SHP77 treated with DMSO at 0.1 percent for 48 hours (cell line): ENCODE results near the gene ACER3.
"Not testable (repeated sequence)": the region's sequence is repeated elsewhere in the genome, so short reads cannot be mapped to it uniquely, and the experiment has no call there.

Experiments
- DNase-seq: peaks from one replicate; lab custom pipeline; 2025; lab: John Stamatoyannopoulos, UW

ACER3 gene

GRCh38 chr11:77060234-77060633, 199.5 kb downstream of the ACER3 start:
- DNase-seq, result no peak

DNA sequence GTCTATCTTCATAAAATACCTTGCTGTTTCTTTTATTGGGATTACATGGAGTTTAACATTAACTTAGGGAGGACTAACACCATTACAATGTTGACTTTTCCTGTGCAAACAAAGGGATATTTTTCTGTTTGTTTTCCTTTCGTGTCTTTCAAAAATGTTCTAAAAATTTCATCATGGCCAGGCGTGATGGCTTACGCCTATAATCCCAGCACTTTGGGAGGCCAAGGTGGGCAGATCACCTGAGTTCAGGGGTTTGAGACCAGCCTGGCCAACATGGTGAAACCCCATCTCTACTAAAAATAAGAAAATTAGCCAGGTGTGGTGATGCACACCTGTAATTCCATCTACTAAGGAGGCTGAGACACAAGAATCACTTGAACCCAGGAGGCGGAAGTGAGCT, 200.5 kb downstream of the ACER3 start:
- not testable (repeated sequence) for DNase-seq

GRCh38 chr11:77062924-77063323, 202.2 kb downstream of the ACER3 start:
- no peak for DNase-seq

DNA sequence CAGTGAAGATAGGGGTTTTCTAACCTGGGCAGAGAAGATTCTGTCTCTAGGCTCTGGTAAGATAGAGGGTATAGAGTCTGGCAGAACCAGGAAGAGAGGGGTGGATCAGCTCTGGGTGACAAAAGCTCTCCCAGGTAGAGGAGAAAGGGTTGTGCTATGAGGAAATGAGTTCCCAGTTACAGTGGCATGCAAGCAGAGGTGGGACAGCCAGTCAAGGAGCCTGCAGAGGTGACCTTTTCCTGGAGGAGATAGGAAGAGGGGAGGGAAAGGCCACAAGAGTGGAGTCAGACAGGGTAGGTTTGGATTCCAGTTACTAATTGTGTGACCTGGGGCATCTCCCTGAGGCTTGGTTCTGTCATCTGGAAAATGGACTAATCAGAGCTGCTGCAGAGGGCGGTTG, 202.7 kb downstream of the ACER3 start:
- DNase-seq, result no peak

GRCh38 chr11:77063861-77064260, 203.1 kb downstream of the ACER3 start:
- DNase-seq, result no peak

GRCh38 chr11:77064648-77065217, 204.0 kb downstream of the ACER3 start:
- no peak for DNase-seq

DNA sequence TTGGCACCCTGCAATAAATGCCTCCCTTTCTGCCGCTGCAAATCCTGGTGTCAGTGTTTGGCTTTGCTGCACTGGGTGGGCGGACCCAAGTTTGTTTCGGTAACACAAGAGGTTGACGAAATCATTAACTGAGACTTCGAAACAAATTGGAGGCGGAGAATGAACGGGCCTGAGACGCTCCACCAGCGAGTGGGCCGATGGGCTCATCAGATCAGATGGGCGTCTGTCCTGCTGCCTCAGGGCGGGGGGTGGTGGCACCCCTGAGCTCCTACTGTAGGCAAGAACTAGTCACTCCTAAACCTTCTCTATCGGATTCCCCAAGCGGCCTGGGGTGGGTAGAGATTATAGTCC, 205.1 kb downstream of the ACER3 start:
- DNase-seq, result no peak

DNA sequence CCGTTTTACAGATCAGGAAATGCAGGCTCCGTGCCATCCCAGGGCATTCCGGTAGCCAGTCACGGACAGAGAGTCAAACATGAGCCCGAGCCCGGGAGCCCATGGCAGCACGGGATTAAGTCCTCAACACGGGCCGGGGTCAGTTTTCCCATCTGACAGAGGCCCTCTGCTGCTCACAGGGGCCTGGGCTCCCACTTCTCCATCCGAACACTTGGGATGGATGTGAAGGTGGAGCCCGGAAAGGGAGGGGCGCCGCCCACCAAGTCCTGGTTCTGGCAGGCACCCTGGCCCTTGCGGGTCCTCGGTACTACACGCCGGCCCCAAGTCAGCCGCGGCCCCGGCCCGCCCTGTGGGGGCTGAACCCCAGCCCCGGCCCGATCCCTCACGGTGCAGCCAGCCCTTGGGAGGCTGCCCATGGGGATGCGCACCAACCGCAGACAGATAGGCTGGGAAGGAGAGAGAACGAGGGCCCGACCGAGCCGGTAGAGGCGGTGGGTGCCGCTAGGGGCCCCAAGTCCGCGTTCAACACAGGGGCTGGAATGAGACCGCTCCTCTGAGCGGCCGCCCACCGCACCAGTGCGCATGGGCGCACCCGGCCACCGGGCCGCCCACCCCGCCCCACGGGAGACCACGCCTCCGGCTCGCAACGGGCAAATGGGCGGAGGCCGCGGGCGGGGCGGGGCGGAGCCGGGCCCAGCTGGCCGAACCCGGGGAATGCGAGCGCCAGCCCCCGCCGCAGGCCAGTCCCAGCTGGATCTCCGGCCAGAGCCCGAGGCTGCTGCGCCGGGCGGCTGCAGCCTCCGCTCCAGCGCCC, 205.7 kb downstream of the ACER3 start, which contains the start of gene CAPN5:
CAPN5 (plus strand) TSS at position 743 of the 814 bp plus-strand sequence. CDS start 17,916 bp downstream, outside the sequence.
- DNase-seq, result peak; percentile 69

- DNase-seq, result no peak
Observed at GRCh38 chr11:77067861-77068443, 207.2 kb downstream of the ACER3 start.

DNA sequence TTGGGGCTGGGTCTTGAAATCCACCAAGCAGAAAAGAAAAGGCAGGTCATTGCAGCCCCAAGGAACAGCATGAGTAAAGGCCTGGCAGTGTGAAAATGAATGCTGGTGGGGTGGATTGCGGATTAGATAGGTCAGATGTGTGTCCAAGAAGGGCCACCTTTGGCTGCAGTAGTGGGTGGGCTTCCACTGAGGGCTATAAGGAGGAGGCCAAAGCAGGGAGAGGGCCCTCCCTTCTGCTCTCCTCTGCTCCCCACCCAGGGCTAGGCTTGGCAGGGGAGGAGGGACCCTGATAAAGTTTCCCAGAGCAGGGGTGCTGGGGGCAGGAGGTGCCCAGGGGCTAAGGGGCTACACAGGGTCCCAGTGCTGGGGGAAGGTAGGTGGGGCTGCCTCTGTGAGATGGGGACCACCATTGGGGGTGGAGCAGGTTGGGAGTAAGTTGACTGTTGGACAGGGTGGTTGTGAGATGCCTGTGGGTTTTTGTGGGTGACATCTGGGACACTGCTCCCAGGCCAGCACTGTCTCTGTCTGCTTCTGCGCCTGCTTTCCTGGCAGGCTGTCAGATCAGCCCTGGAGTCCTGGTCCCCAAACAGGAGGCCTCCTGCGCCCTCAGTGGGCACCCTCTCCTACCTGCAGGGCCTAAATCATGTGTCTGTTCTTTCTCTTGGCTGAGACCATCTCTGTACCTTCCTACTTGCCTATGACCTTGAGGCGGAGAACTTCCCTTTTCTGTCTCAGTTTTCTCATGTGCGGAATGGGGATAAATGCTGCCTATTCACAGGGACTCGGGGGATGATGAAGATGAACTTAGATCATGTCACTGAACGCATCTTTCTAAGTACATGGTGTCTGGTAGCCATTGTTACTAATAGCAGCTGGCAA, 208.0 kb downstream of the ACER3 start:
- no peak for DNase-seq

GRCh38 chr11:77069336-77069968, 208.7 kb downstream of the ACER3 start:
- DNase-seq, result no peak

- no peak for DNase-seq
Observed at GRCh38 chr11:77069969-77070582, 209.4 kb downstream of the ACER3 start.

- DNase-seq, result no peak
Observed at GRCh38 chr11:77071077-77071476, 210.4 kb downstream of the ACER3 start.

DNA sequence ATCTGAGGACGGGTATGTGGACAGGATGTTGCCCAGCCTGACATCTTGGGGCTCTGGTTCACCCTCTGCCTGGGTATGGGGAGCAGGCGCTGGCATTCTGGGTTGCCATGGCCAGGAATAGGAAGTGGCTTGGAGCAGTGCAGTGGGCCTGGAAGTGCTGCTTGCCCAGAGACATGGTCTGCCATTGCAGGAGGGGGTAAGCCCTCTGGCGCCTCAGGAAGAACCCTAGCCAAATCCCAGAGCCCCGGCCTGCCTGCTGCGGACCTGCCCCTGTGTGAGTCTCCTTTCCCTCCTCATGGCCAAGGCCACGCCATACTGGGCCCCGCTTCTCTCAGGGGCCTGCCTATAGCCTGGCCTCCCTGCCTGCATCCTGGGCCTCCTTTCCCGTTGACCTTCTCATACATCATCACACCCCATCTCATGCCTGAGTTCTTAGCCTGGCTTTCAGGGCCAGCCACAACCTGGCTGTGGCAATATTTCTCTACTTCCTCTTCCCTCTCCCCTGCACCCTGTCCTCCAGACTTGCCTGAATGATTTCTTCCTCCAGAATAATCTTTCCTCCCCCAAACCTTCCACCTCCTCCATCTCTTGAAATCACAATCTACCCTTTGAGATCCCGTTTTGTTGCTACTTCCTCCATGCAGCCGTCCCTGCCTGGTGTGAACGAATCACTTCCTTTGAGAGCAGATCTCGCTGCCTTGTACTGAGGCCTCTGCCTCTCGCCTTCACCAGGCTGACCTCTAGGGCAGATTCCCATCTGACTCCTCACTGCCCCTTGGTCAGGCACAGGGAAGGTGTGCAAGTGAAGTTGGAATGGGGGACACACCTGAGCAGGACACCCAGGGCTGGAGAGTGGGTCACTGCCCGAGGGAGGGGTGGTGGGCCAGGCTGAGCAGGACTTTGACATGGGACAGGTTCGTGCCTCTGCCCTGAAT, 211.2 kb downstream of the ACER3 start:
- no peak for DNase-seq

- no peak for DNase-seq
Observed at GRCh38 chr11:77072851-77073327, 212.2 kb downstream of the ACER3 start.

DNA sequence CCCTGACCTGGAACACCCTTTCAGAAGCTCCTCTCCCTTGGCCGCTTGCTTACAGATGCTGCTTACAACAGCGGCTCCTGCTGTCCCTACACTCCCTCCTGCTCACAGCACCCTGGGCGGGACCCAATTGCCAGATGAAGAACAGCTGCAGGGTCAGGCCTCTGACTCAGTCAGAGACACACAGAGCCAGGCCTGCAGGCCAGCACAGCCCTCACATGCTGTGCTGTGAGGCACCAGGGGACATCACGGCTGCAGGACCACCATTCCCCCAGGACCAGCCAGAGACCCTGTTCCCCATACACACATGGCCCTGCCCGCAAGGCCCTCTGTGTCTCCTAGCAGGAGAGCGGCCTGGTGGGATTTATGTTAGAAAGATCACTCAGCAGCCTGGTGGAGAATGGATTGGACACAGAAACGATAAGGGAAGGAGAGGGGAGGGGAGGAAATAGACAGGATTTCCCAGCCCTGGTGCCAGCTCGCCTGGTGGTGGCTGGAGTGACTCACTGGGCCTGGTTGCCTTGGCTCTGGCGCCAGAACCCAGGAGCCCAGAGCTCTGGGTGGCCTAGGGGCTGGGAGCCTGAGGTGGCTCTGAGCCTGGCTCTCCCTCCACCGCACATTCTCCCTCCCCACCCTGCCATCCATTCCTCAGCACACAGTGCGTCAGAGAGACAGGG, 212.7 kb downstream of the ACER3 start:
- DNase-seq, result peak; percentile 42

DNA sequence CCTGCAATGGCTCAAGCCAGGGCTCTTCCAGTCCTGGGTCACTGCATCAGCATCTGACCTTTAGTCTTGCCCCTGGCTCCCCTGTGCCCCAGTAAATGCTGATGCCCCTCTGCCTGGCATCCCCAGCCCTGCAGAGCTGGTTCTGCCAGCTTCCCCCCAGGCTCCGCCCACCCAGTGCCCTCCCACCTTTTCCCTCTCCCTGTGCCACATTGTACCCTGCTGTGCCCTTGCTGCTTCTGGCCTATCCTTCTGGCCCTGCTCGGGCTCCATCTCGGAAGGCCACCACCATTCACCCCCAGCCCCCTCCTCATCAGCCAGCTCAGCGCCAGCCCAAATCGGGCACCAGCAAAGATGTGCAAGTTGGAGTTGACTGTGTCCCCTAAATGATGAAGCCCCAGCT, 213.5 kb downstream of the ACER3 start:
- DNase-seq, result no peak

DNA sequence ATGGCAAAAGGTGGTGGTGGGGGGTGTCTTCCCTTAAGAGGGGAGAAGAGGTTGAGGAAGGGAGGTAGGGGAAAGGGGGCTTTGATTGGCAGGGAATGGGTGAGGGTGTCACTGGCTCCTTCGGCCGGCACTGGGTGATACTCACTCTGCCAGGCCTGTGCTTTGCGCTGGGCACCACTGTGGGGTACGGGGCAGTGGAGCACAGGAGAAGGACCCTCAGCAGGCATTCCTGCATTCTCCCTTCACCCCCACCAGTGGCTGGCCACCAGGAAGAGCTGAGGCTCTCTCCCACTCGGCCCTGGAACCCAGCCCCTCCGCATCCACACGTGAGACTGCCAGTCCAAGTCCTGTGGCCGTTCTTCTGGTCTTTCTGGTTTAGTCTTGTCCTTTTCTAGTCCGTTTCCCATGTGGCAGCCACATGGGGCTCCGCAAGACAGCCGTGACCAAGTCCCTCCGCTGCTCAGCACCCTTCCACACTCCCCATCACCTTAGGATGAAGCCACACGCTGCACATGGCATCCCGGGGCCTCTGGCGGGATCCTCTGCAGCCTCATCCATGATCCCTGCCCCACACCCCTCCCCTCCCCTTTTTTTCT, 214.0 kb downstream of the ACER3 start:
- no peak for DNase-seq

GRCh38 chr11:77075425-77075905, 214.7 kb downstream of the ACER3 start:
- no peak for DNase-seq
